ENCODE results near the gene COMMD7. TPM values are rescaled to one million over a fixed set of nuclear protein-coding genes. Genes with fewer than 3 reads are reported as not detected.
A peak's percentile ranks its signal among the peaks of the same experiment; 100 is the strongest.

Gene COMMD7
- total and polyA plus RNA-seq, 9 of the 15 experiments (the other 6 are each of a cell fraction or from before 2014, with no cell fraction given) = 11.9 to 69.1 (median 34.7) TPM

- TF ChIP-seq MAZ (CRISPR knock-in tag; conservative IDR thresholded peaks at IDR 0.05 in 1 of 2, IDR thresholded peaks at IDR 0.05 in 1 of 2) (peak; percentile 49 to 58; a peak in 3 of 4 replicates), PHB (CRISPR knock-in tag; IDR thresholded peaks at IDR 0.05) (no peak), GTF3C2 (IDR thresholded peaks at IDR 0.05; ENCODE audit: borderline replicate concordance, extremely low read depth, insufficient read length) (no peak), SIRT6 (IDR thresholded peaks at IDR 0.05; ENCODE audit: low read depth, low read length) (no peak), C11orf30 (IDR thresholded peaks at IDR 0.05; ENCODE audit: low read depth) (peak; percentile 99), SNRNP70 (optimal IDR thresholded peaks at IDR 0.05; ENCODE audit: low read depth, low read length) (no peak), EZH2 (IDR thresholded peaks at IDR 0.05; ENCODE audit: borderline replicate concordance, low read depth, low read length) (no peak), RBM14 (IDR thresholded peaks at IDR 0.05; ENCODE audit: borderline replicate concordance, insufficient read depth, low read depth, low read length) (no peak), ETV5 (CRISPR knock-in tag; IDR thresholded peaks at IDR 0.05; ENCODE audit: low read depth) (no peak; the same call in 1 of the 2 replicates), SP1 (CRISPR knock-in tag; IDR thresholded peaks at IDR 0.05) (no peak), ZNF354B (CRISPR knock-in tag; IDR thresholded peaks at IDR 0.05) (no peak), SREBF2 (CRISPR knock-in tag; IDR thresholded peaks at IDR 0.05) (no peak), THRB (CRISPR knock-in tag; conservative IDR thresholded peaks at IDR 0.05) (peak; percentile 35; the same call in 1 of the 2 replicates), HMGN3 (IDR thresholded peaks at IDR 0.05; ENCODE audit: borderline replicate concordance, extremely low read depth, insufficient read length, low read depth, low read length) (peak; percentile 83), MAFG (tag; conservative IDR thresholded peaks at IDR 0.05) (peak; percentile 98), PHTF2 (CRISPR knock-in tag; IDR thresholded peaks at IDR 0.05) (no peak), HIVEP1 (CRISPR knock-in tag; IDR thresholded peaks at IDR 0.05) (no peak), CAMTA2 (CRISPR knock-in tag; conservative IDR thresholded peaks at IDR 0.05) (no peak), TRIM24 (IDR thresholded peaks at IDR 0.05) (peak; percentile 94 to 97), MBD1 (CRISPR knock-in tag; IDR thresholded peaks at IDR 0.05) (no peak)
- TF ChIP-seq, protein P1, sequence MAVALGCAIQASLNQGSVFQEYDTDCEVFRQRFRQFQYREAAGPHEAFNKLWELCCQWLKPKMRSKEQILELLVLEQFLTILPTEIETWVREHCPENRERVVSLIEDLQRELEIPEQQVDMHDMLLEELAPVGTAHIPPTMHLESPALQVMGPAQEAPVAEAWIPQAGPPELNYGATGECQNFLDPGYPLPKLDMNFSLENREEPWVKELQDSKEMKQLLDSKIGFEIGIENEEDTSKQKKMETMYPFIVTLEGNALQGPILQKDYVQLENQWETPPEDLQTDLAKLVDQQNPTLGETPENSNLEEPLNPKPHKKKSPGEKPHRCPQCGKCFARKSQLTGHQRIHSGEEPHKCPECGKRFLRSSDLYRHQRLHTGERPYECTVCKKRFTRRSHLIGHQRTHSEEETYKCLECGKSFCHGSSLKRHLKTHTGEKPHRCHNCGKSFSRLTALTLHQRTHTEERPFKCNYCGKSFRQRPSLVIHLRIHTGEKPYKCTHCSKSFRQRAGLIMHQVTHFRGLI (CRISPR knock-in tag; IDR thresholded peaks at IDR 0.05) = no peak
Observed at GRCh38 chr20:32752458-32753250, 9.4 kb upstream of the COMMD7 start (continued).
